ENCODE data around the gene TOMM34. TPM values are rescaled to one million over a fixed set of nuclear protein-coding genes. Genes with fewer than 3 reads are reported as not detected.

TOMM34 gene
- total and polyA plus RNA-seq, 2 experiments from 2014 or later, result 27.4 to 38.7 TPM

DNA sequence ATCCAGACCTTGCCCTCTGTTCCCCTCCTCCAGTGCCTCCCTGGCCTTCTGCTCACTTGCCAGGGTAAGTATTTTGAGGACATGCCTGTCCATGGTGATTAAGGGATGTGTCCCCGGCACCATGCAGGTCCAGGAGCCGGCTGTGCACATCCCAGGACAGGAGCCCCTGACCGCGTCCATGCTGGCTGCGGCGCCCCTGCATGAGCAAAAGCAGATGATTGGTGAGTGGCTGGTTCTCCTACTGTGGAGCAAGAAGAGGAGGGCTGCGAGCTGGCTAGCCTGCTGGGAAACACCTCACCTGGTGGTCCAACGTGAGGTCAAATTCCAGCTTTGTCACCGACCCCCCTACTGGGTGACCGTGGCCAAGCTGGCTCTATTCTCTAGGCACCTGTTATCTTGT lies 23.7 kb downstream of the TOMM34 start:
- no peak overlapping the region for H3K4me3 ChIP-seq
- H3K9me2 ChIP-seq (ENCODE audit: insufficient read depth), result no peaks in the 10 kb centered on the region
- Mint-ChIP-seq H3K4me3 (no peak overlapping the region), H3K36me3 (ENCODE audit: low read depth) (peaks cover 64% of the 10 kb centered on the region), H3K4me1 (no peaks in the 10 kb centered on the region), H3K27me3 (ENCODE audit: insufficient read depth, low read depth, poor library complexity) (peaks cover 2% of the 10 kb centered on the region), H3K27ac (no peak overlapping the region), H3K9me3 (no peaks in the 10 kb centered on the region)
- peaks cover 30% of the 10 kb centered on the region for H3K36me3 ChIP-seq (ENCODE audit: insufficient read depth)
- no peak overlapping the region for H2AFZ ChIP-seq
- DNase-seq (ENCODE audit: low spot score), result no peak
- H3K27ac ChIP-seq (ENCODE audit: low read depth), result no peak overlapping the region
- H3K4me2 ChIP-seq, result no peak overlapping the region
- ATAC-seq, result no peak
- no peaks in the 10 kb centered on the region for H3K27me3 ChIP-seq (ENCODE audit: insufficient read depth)
- TF ChIP-seq JUNB (IDR thresholded peaks at IDR 0.05; ENCODE audit: unreplicated experiment) (no peak), EZH2phosphoT487 (IDR thresholded peaks at IDR 0.05; ENCODE audit: unreplicated experiment) (no peak), STAT1 (IDR thresholded peaks at IDR 0.05; ENCODE audit: unreplicated experiment) (no peak), POLR2AphosphoS5 (IDR thresholded peaks at IDR 0.05; ENCODE audit: low read depth) (no peak), ZNF331 (CRISPR knock-in tag; IDR thresholded peaks at IDR 0.05; ENCODE audit: low read depth) (no peak), ZNF114 (CRISPR knock-in tag; IDR thresholded peaks at IDR 0.05) (no peak), CREB1 (CRISPR knock-in tag; IDR thresholded peaks at IDR 0.05; ENCODE audit: low read depth) (no peak), EZH2 (IDR thresholded peaks at IDR 0.05; ENCODE audit: low read depth, unreplicated experiment) (no peak), NANOG (IDR thresholded peaks at IDR 0.05; ENCODE audit: borderline replicate concordance) (no peak)
- TF ChIP-seq, protein P1, sequence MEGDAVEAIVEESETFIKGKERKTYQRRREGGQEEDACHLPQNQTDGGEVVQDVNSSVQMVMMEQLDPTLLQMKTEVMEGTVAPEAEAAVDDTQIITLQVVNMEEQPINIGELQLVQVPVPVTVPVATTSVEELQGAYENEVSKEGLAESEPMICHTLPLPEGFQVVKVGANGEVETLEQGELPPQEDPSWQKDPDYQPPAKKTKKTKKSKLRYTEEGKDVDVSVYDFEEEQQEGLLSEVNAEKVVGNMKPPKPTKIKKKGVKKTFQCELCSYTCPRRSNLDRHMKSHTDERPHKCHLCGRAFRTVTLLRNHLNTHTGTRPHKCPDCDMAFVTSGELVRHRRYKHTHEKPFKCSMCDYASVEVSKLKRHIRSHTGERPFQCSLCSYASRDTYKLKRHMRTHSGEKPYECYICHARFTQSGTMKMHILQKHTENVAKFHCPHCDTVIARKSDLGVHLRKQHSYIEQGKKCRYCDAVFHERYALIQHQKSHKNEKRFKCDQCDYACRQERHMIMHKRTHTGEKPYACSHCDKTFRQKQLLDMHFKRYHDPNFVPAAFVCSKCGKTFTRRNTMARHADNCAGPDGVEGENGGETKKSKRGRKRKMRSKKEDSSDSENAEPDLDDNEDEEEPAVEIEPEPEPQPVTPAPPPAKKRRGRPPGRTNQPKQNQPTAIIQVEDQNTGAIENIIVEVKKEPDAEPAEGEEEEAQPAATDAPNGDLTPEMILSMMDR (conservative IDR thresholded peaks at IDR 0.05; ENCODE audit: low read depth in 2 of 2), result no peak
- TF ChIP-seq, protein P2, sequence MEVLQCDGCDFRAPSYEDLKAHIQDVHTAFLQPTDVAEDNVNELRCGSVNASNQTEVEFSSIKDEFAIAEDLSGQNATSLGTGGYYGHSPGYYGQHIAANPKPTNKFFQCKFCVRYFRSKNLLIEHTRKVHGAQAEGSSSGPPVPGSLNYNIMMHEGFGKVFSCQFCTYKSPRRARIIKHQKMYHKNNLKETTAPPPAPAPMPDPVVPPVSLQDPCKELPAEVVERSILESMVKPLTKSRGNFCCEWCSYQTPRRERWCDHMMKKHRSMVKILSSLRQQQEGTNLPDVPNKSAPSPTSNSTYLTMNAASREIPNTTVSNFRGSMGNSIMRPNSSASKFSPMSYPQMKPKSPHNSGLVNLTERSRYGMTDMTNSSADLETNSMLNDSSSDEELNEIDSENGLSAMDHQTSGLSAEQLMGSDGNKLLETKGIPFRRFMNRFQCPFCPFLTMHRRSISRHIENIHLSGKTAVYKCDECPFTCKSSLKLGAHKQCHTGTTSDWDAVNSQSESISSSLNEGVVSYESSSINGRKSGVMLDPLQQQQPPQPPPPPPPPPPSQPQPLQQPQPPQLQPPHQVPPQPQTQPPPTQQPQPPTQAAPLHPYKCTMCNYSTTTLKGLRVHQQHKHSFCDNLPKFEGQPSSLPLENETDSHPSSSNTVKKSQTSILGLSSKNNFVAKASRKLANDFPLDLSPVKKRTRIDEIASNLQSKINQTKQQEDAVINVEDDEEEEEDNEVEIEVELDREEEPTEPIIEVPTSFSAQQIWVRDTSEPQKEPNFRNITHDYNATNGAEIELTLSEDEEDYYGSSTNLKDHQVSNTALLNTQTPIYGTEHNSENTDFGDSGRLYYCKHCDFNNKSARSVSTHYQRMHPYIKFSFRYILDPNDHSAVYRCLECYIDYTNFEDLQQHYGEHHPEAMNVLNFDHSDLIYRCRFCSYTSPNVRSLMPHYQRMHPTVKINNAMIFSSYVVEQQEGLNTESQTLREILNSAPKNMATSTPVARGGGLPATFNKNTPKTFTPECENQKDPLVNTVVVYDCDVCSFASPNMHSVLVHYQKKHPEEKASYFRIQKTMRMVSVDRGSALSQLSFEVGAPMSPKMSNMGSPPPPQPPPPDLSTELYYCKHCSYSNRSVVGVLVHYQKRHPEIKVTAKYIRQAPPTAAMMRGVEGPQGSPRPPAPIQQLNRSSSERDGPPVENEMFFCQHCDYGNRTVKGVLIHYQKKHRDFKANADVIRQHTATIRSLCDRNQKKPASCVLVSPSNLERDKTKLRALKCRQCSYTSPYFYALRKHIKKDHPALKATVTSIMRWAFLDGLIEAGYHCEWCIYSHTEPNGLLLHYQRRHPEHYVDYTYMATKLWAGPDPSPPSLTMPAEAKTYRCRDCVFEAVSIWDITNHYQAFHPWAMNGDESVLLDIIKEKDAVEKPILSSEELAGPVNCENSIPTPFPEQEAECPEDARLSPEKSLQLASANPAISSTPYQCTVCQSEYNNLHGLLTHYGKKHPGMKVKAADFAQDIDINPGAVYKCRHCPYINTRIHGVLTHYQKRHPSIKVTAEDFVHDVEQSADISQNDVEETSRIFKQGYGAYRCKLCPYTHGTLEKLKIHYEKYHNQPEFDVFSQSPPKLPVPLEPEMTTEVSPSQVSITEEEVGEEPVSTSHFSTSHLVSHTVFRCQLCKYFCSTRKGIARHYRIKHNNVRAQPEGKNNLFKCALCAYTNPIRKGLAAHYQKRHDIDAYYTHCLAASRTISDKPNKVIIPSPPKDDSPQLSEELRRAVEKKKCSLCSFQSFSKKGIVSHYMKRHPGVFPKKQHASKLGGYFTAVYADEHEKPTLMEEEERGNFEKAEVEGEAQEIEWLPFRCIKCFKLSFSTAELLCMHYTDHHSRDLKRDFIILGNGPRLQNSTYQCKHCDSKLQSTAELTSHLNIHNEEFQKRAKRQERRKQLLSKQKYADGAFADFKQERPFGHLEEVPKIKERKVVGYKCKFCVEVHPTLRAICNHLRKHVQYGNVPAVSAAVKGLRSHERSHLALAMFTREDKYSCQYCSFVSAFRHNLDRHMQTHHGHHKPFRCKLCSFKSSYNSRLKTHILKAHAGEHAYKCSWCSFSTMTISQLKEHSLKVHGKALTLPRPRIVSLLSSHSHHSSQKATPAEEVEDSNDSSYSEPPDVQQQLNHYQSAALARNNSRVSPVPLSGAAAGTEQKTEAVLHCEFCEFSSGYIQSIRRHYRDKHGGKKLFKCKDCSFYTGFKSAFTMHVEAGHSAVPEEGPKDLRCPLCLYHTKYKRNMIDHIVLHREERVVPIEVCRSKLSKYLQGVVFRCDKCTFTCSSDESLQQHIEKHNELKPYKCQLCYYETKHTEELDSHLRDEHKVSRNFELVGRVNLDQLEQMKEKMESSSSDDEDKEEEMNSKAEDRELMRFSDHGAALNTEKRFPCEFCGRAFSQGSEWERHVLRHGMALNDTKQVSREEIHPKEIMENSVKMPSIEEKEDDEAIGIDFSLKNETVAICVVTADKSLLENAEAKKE (CRISPR knock-in tag; IDR thresholded peaks at IDR 0.05), result no peak
- TF ChIP-seq, protein P3, sequence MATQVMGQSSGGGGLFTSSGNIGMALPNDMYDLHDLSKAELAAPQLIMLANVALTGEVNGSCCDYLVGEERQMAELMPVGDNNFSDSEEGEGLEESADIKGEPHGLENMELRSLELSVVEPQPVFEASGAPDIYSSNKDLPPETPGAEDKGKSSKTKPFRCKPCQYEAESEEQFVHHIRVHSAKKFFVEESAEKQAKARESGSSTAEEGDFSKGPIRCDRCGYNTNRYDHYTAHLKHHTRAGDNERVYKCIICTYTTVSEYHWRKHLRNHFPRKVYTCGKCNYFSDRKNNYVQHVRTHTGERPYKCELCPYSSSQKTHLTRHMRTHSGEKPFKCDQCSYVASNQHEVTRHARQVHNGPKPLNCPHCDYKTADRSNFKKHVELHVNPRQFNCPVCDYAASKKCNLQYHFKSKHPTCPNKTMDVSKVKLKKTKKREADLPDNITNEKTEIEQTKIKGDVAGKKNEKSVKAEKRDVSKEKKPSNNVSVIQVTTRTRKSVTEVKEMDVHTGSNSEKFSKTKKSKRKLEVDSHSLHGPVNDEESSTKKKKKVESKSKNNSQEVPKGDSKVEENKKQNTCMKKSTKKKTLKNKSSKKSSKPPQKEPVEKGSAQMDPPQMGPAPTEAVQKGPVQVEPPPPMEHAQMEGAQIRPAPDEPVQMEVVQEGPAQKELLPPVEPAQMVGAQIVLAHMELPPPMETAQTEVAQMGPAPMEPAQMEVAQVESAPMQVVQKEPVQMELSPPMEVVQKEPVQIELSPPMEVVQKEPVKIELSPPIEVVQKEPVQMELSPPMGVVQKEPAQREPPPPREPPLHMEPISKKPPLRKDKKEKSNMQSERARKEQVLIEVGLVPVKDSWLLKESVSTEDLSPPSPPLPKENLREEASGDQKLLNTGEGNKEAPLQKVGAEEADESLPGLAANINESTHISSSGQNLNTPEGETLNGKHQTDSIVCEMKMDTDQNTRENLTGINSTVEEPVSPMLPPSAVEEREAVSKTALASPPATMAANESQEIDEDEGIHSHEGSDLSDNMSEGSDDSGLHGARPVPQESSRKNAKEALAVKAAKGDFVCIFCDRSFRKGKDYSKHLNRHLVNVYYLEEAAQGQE (IDR thresholded peaks at IDR 0.05; ENCODE audit: unreplicated experiment), result no peak
- TF ChIP-seq, protein P4, sequence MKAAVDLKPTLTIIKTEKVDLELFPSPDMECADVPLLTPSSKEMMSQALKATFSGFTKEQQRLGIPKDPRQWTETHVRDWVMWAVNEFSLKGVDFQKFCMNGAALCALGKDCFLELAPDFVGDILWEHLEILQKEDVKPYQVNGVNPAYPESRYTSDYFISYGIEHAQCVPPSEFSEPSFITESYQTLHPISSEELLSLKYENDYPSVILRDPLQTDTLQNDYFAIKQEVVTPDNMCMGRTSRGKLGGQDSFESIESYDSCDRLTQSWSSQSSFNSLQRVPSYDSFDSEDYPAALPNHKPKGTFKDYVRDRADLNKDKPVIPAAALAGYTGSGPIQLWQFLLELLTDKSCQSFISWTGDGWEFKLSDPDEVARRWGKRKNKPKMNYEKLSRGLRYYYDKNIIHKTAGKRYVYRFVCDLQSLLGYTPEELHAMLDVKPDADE (IDR thresholded peaks at IDR 0.05), result no peak
- no peaks in the 10 kb centered on the region for H3K4me1 ChIP-seq (ENCODE audit: insufficient read depth)
- peaks cover 6% of the 10 kb centered on the region; the same call in 1 of the 2 replicates for H4K20me1 ChIP-seq (replicated peaks; ENCODE audit: insufficient read depth)
- H3K79me2 ChIP-seq (replicated peaks; ENCODE audit: insufficient read depth), result no peaks in the 10 kb centered on the region
- no peaks in the 10 kb centered on the region; the same call in 1 of the 2 replicates for H3F3A ChIP-seq (replicated peaks; ENCODE audit: low read depth)

Data from GM23338 (cell line).